Endothelial cell of umbilical vein (primary cell): ENCODE results near the gene TSKU. TPM values are rescaled to one million over a fixed set of nuclear protein-coding genes. Genes with fewer than 3 reads are reported as not detected.

ENCODE experiments used
- BruUV-seq: library from RNA; stranded (reverse); fragments of 400-500 nt; replicated peaks from 2 replicates; lab custom pipeline; 2021; lab: Mats Ljungman, UMichigan
- CTCF ChIA-PET: fragments of 300-600, 350-600 bp; sonication (Branson Sonifier 250); formaldehyde crosslinking; loops from one replicate; lab custom pipeline; 2021; ENCODE audit warnings: antibody characterized with exemption, inconsistent platforms; lab: Charles Lee
- POLR2A ChIA-PET: fragments of 300-600, 350-600 bp; sonication (Branson Sonifier 250); formaldehyde crosslinking; loops from one replicate; lab custom pipeline; 2021; ENCODE audit warnings: antibody characterized with exemption, inconsistent platforms; lab: Charles Lee
- DNase-seq: peaks from one replicate; pipeline ENCODE4 v3.0.0-alpha.2; 2011; ENCODE audit warnings: low read depth, low spot score
- FAIRE-seq: peaks from 2 replicates; lab custom pipeline; 2011; peaks lifted over from hg19 to GRCh38; lab: Jason Lieb, UNC
- H2AFZ ChIP-seq: 2 replicates; pipeline ENCODE4 v1.6.0; 2012; ENCODE audit warnings: low read depth, low read length, control low read depth, inconsistent platforms
- H3K27ac ChIP-seq: 2 replicates; pipeline ENCODE4 v1.5.1; 2011; ENCODE audit warnings: low read depth, mild to moderate bottlenecking, control low read depth, low read length, moderate library complexity; ENCODE audit not compliant: insufficient read depth
- H3K27me3 ChIP-seq, 2 experiments: 2 replicates each; pipeline versions ENCODE4 v1.6.0 to v1.6.1; 2011; ENCODE audit warnings: low read length in 2 of 2, mixed read lengths in 1 of 2; ENCODE audit not compliant: control insufficient read depth in 2 of 2, insufficient read depth in 2 of 2
- H3K36me3 ChIP-seq, 2 experiments: 2 replicates in 1 of 2; 3 replicates in 1 of 2; pipeline ENCODE4 v1.5.1; 2011; ENCODE audit warnings: low read length in 2 of 2, mild to moderate bottlenecking in 1 of 2, moderate library complexity in 1 of 2; ENCODE audit not compliant: control insufficient read depth in 2 of 2, insufficient read depth in 2 of 2; ENCODE audit errors: extremely low read depth in 1 of 2
- H3K4me1 ChIP-seq: 3 replicates; pipeline ENCODE4 v1.5.1; 2011; ENCODE audit warnings: mild to moderate bottlenecking, low read length; ENCODE audit not compliant: control insufficient read depth, insufficient read depth; ENCODE audit errors: extremely low read depth
- H3K4me2 ChIP-seq: 2 replicates; pipeline ENCODE4 v1.6.1; 2011; ENCODE audit warnings: low read length, control low read depth, mixed read lengths; ENCODE audit not compliant: insufficient read depth
- H3K4me3 ChIP-seq, 3 experiments: fragments of 200-600 bp in 1 of 3; sonication (generic), shearing (Covaris generic) in 1 of 3; replicated peaks in 1 of 3; 2 replicates each; pipeline ENCODE4 v1.5.1; 2011 to 2016; ENCODE audit warnings: control low read depth in 3 of 3, low read length in 3 of 3, mild to moderate bottlenecking in 2 of 3, inconsistent platforms in 1 of 3, low read depth in 1 of 3, moderate library complexity in 1 of 3; ENCODE audit not compliant: insufficient read depth in 1 of 3
- H3K79me2 ChIP-seq: 2 replicates; pipeline ENCODE4 v1.6.0; 2012; ENCODE audit warnings: low read length, inconsistent platforms; ENCODE audit not compliant: control insufficient read depth, insufficient read depth
- H3K9ac ChIP-seq: replicated peaks from 2 replicates; pipeline ENCODE3; 2011; ENCODE audit warnings: low read length, control low read depth; ENCODE audit not compliant: insufficient read depth; ENCODE audit errors: extremely low read depth
- H3K9me1 ChIP-seq: replicated peaks from 3 replicates; pipeline ENCODE4 v1.6.0; 2011; ENCODE audit warnings: mild to moderate bottlenecking, low read length; ENCODE audit not compliant: control insufficient read depth, insufficient read depth; ENCODE audit errors: extremely low read depth
- H3K9me3 ChIP-seq: replicated peaks from 2 replicates; pipeline ENCODE4 v1.5.1; 2012; ENCODE audit warnings: low read length, inconsistent platforms; ENCODE audit not compliant: control insufficient read depth, insufficient read depth
- H4K20me1 ChIP-seq: replicated peaks from 2 replicates; pipeline ENCODE3; 2011; ENCODE audit warnings: mild to moderate bottlenecking, low read length; ENCODE audit not compliant: control insufficient read depth, insufficient read depth; ENCODE audit errors: extremely low read depth
- CTCF ChIP-seq, 2 donors: IDR thresholded peaks; 1 replicate in 1 of 2; 2 replicates in 1 of 2; pipeline ENCODE4 v1.5.1; 2011; ENCODE audit warnings: low read length in 2 of 2, mild to moderate bottlenecking in 2 of 2, moderate library complexity in 2 of 2, control low read depth in 1 of 2, inconsistent platforms in 1 of 2, low read depth in 1 of 2; ENCODE audit not compliant: insufficient read depth in 1 of 2; ENCODE audit errors: extremely low read depth in 1 of 2
- EZH2 ChIP-seq: IDR thresholded peaks from 2 replicates; pipeline ENCODE4 v1.6.1; 2012; ENCODE audit warnings: borderline replicate concordance, low read depth, mild to moderate bottlenecking, moderate library complexity, low read length, inconsistent platforms; ENCODE audit not compliant: severe bottlenecking
- FOS ChIP-seq: IDR thresholded peaks from 2 replicates; pipeline ENCODE4 v1.6.1; 2011; ENCODE audit warnings: mild to moderate bottlenecking, low read length, moderate library complexity, borderline replicate concordance; ENCODE audit not compliant: insufficient read depth
- GATA2 ChIP-seq: IDR thresholded peaks from 2 replicates; pipeline ENCODE4 v1.7.0; 2011; ENCODE audit warnings: low read depth, mild to moderate bottlenecking, moderate library complexity, mixed read lengths, low read length; ENCODE audit not compliant: insufficient read length, insufficient read depth
- JUN ChIP-seq: IDR thresholded peaks from 2 replicates; pipeline ENCODE4 v1.6.1; 2011; ENCODE audit warnings: borderline replicate concordance, low read depth; ENCODE audit not compliant: insufficient read length, insufficient read depth
- MAX ChIP-seq: IDR thresholded peaks from 2 replicates; pipeline ENCODE4 v1.6.1; 2011; ENCODE audit not compliant: insufficient read depth, insufficient read length
- MYC ChIP-seq: IDR thresholded peaks from one replicate; pipeline ENCODE4 v1.6.1; 2011; ENCODE audit warnings: mild to moderate bottlenecking, low read depth, low read length
- POLR2A ChIP-seq: IDR thresholded peaks from 2 replicates; pipeline ENCODE4 v1.6.1; 2012; ENCODE audit warnings: low read depth, mild to moderate bottlenecking, control low read depth, low read length
- POLR2AphosphoS5 ChIP-seq: IDR thresholded peaks from 2 replicates; pipeline ENCODE4 v1.6.1; 2012; ENCODE audit warnings: low read depth, mild to moderate bottlenecking, control low read depth, low read length, moderate library complexity; ENCODE audit not compliant: insufficient read depth
- dilution Hi-C: fragments of 300-500 bp; cut with MboI; formaldehyde crosslinking; loops from one replicate; pipeline ENCODE4 v1.15.0; 2019; ENCODE audit warnings: low sequenced_read_pairs; ENCODE audit not compliant: extremely low pct_ligation_motif_present
- intact Hi-C: fragments of 100-400 bp; cut with micrococcal nuclease; formaldehyde crosslinking; loops from one replicate; pipeline ENCODE4 v1.10.0; 2022
- polyA plus RNA-seq, 4 experiments: library from polyadenylated mRNA; depleted of rRNA in 3 of 4; stranded (reverse) in 3 of 4; unstranded in 1 of 4; fragments of >200 nt; gene quantifications; 2 replicates each; pipeline versions ENCODE4 v1.2.1 to v1.2.3, GENCODE V29; 2011 to 2012; ENCODE audit warnings: missing spikeins in 1 of 4
- total RNA-seq: library from RNA; stranded (reverse); gene quantifications from 2 replicates; pipeline ENCODE4 v1.2.3, GENCODE V29; 2021

TSKU gene
- total and polyA plus RNA-seq, 2 donors (not counting 3 experiments of a cell fraction or from before 2014, with no cell fraction given) = 16.2 to 21.2 TPM

GRCh38 chr11:76768909-76769560, 14.1 kb upstream of the TSKU start:
- ChIA-PET CTCF (interaction anchor here (2.0 kb wide), 1 partner anchor 30 kb away, joined by 8 read pairs; no protein-coding TSS in a partner anchor), POLR2A (no interaction called here)
- peaks cover 15% of the 10 kb centered on the region for H3K4me1 ChIP-seq
- H3K79me2 ChIP-seq = no peaks in the 10 kb centered on the region
- FAIRE-seq (no peak), DNase-seq (no peak)
- no peaks in the 10 kb centered on the region for H3K9me3 ChIP-seq
- intact Hi-C loops = loop anchor here (2.0 kb wide), 1 partner anchor 14 kb away; the partner anchor contains the start of gene TSKU
- dilution Hi-C loops = no loop called here
- H3K27ac ChIP-seq = no peak overlapping the region
- no TSS peak for BruUV-seq
- no peaks in the 10 kb centered on the region for H4K20me1 ChIP-seq
- H3K27me3 ChIP-seq = no peaks in the 10 kb centered on the region
- no peaks in the 10 kb centered on the region for H3K9me1 ChIP-seq
- H3K4me3 ChIP-seq = no peak overlapping the region
- H3K36me3 ChIP-seq = no peaks in the 10 kb centered on the region
- TF ChIP-seq POLR2AphosphoS5 (no peak), FOS (no peak), POLR2A (no peak), CTCF (IDR thresholded peaks at IDR 0.05; ENCODE audit: extremely low read depth in 1 of 2, insufficient read depth in 1 of 2, low read depth in 1 of 2, low read length in 2 of 2) (no peak), JUN (no peak), MYC (no peak), EZH2 (no peak), GATA2 (no peak), MAX (no peak)
- no peak overlapping the region for H3K9ac ChIP-seq
- H2AFZ ChIP-seq = no peak overlapping the region
- peak overlapping the region; percentile 13 for H3K4me2 ChIP-seq
